GM19468 (cell line): ENCODE results near the gene DCAF4L1.

Source experiments
- ATAC-seq: cut with Tn5 transposase; IDR thresholded peaks from one replicate; pipeline ENCODE4 v1.9.1; 2021; ENCODE audit warnings: mild to moderate bottlenecking, moderate library complexity, moderate number of reproducible peaks; ENCODE audit not compliant: unreplicated experiment; ENCODE audit errors: extremely low read depth

DCAF4L1 gene

GRCh38 chr4:41981456-41981855 is at the start of gene DCAF4L1:
Gene DCAF4L1 (plus strand): TSS chr4:41981756. CDS start chr4:41981793, 37 bp downstream.
- ATAC-seq = no peak

DNA sequence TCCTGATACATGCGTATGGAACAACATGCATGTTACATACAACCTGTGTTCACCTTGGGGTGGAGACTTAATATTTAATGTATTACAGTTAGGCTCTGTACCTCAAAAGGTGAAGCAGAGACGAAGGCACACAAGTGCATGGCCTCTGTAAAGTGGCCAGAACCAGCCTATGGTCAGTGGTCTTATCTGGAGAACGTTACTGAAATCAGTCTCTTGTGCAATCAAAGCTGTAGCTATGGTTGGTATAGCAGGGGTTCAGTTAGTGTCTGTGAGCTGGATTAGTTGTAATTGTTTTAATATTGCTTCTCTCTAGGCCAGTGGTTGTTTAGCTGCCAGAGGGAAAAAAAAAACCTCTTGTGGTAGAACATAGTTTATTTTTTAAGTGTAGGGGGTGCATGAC is 48.6 kb upstream of the DCAF4L1 start:
- no peak for ATAC-seq

DNA sequence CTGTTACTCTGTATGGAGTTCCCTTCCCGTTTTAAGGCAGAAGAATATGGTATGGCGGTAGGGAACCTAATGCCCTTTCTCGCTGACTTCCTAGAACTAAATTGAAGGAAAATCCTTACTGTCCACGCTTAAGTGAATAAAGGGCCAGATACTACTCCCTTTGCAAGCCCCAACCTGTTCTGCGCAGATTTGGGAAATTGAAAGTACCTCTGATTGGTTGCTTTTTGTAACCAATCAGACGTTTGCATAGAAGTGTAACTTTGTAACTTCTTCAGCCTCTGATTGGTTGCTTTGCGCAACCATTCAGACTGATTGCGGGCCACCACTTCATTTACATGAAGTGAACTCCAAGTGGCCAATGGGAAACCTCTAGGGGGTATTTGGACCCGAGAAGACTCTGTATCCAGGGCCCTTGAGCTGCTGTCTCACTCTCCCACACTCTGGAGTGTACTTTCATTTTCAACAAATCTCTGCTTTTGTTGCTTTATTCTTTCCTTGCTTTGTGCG is 47.5 kb upstream of the DCAF4L1 start:
- no peak for ATAC-seq

DNA sequence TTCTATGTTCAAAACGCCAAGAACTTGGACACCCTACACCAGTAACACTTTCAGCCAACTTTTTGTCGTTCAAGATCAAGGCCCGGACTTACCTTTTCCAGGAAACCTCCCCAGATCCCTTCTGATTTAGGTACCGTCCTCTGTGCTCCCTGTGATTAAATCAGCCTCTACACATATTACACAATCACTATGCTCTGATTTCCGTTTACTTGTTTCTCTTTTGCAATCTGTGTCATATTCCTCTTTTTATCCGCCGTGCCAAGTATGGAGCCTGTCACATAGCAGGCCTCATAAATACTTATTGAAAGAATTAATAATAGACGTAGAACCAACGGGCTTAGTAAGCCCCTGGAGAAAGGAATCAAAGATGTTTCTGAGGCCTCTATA is 47.0 kb upstream of the DCAF4L1 start:
- no peak for ATAC-seq

DNA sequence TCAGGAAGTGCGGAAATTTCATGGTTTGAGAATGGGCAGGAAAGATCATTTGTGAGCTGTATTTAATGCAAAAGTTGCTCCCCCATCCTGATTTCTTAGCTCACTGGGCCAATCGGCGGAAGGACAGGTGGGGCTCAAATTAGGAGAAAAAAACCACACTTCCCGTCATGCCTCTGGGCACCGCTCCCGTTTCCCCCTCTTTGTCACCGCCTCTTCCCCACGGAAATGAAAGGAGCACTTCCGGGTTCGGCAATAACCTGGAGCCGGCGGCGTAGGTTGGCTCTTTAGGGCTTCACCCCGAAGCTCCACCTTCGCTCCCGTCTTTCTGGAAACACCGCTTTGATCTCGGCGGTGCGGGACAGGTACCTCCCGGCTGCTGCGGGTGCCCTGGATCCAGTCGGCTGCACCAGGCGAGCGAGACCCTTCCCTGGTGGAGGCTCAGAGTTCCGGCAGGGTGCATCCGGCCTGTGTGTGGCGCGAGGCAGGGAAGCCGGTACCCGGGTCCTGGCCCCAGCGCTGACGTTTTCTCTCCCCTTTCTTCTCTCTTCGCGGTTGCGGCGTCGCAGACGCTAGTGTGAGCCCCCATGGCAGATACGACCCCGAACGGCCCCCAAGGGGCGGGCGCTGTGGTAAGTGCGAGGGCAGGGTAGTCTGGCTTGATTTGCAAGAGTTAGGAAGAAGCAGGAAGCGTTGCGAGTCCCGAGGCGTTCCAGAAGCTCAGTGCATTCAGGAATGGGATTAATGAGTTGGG is 46.5 kb upstream of the DCAF4L1 start, which contains the start of gene TMEM33:
TMEM33 (plus strand) TSS at position 529 of the 751 bp plus-strand sequence; CDS start at position 585, 56 bp downstream.
- ATAC-seq = peak; percentile 80

DNA sequence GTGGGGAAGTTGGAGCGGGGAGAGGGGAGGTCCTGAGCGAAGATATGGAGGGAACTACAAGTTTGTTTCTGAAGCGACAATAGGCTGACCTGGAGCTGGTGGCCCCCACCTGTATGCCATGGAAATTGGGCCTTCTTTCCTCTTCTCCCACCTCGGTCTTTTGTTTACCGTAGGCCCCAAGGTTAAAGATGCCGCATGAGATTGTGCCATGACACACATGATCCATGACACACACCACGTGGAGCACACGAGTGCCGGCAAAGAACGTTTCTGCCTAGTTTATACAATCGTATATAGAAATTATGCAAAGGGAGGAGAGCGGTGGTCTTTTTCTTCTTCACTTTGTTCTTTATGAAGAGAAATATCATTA is 45.9 kb upstream of the DCAF4L1 start:
- no peak for ATAC-seq

DNA sequence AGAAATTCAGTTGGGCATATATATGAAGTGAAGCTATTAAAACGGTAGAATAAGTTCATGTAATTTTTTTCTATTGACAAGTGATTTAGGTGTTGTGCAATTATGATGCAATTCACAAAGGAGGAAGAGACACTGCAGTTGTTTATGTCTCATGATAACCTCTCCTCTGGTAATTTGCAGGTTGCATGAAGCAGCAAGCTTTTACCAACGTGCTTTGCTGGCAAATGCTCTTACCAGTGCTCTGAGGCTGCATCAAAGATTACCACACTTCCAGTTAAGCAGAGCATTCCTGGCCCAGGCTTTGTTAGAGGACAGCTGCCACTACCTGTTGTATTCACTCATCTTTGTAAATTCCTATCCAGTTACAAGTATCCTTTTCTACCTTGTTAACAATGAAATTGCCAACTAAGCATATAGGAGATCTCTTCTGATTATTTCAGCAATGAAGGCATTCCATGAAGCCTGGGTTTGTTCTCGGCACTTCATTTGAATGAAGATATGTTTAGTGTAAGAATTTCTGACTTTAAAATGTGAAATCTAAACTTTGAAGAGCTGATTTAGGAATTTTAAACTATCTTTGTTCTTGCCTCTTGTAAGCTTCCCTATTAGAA is 42.4 kb upstream of the DCAF4L1 start:
- no peak for ATAC-seq

DNA sequence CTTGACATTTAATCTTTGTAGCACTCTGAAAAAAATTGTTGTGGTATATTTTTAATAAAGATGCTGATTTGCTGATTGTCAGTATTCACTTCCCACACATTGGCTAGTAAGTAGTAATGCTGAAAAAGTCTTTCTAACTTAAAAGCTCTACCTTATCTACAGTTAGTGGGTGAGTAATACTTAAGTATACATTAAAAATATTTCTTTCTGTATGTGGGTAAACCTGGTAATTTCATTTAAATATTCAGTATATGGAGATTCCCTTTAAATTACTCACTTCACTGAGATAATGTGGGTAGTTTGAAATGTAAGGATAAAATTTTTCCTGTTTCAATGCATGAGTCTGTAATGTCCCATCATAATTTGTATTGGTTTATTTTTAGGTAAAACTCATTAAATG is 40.7 kb upstream of the DCAF4L1 start:
- ATAC-seq = no peak

- no peak for ATAC-seq
Measured at GRCh38 chr4:41943506-41943905, 38.0 kb upstream of the DCAF4L1 start.

DNA sequence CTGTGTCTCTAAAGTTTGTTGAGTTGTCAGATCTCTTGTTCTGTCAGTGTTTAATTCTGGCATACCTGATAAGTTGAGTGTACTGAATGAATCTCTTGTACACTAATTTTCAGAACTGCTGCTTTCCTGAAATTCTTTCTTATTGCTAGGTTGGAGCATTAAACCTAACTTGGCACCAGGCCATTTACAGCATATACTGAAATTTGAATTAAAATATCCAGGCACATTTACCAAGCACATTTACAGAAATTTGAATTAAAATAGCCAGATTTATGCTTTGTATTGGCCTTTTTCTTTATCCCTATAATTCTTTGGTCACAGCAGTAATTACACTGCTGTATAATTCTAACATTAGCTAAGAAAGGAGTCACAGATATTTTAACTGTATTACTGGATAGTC is 37.5 kb upstream of the DCAF4L1 start:
- no peak for ATAC-seq

DNA sequence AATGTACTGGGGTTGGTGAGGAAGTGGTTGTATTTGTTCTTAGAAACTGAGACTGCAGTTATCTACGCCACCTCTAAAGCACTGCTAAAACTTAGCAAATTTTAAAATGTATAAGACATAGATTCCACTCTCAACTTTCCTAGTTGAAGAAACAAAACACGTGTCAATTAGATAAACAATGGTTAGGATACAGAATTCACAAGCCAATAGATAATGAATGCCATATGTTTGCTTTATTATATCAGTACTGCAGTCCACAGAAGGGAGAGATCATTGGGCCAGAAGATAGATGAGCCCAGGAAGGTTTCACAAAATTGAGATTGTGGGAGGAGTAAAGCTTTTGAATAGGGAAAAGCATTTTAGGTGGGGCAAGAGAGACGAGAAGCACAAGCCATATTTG is 32.0 kb upstream of the DCAF4L1 start:
- ATAC-seq = no peak

- ATAC-seq = no peak
Measured at GRCh38 chr4:41957634-41958033, 23.9 kb upstream of the DCAF4L1 start.

- ATAC-seq = no peak
Measured at GRCh38 chr4:41963105-41963504, 18.5 kb upstream of the DCAF4L1 start.

DNA sequence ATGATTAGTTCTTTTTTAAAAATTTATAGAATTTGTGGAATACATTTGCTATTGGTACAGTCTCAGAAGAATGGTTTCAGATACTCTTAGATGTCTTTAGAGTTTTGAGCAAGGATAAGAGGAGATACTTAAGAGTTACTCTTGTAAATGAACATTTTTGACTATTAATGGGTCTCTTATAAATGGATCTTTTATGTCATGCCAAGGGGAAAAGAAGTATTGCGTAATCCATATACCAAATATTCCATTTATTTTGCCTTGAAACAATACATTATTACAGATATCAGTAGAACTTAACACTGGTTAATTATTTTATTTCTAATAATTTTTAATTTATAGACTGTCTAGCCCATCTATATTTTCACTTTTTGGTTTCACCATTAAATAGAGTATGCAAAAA is 17.2 kb upstream of the DCAF4L1 start:
- no peak for ATAC-seq

- ATAC-seq = no peak
Measured at GRCh38 chr4:41967392-41967791, 14.2 kb upstream of the DCAF4L1 start.

GRCh38 chr4:41969671-41970070 is 11.9 kb upstream of the DCAF4L1 start:
- ATAC-seq = no peak

DNA sequence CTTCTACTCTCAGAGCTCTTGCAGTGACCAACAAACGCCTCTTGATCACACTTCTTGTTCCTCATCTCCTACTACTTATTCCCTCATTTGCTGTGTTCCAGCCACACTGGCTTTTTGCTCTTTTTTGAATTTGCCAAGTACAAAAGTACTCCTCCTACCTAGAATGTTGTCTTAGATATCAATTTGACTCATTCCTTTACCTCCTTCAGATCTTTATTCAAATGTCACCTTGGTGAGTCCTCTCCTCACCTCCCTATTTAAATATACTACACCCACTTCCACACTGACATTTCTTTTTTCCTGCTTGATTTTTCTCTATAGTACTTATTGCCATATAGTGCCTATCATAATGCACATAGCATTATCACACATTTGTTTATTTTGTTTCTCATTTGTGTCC is 6.2 kb upstream of the DCAF4L1 start:
- ATAC-seq = no peak

GRCh38 chr4:41976775-41977516 is 4.6 kb upstream of the DCAF4L1 start:
- no peak for ATAC-seq

DNA sequence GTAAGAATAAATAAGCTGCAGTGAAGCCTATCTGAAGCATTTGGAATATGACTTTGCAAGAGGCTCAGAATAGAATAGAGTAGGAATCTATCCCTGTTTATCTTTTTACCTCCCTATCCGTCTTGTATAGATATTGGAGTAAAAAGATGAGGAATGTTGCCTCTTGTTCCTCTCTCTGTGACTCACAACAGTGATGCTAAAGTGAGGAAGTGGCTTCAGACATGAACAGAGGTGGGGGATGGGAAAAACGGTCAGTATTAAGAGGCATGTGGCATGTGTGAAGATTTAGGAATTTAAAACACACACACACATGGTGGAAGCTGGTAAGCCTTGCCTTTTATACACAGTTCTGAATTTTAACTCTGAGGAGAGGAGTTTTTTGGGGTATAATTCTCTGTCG is 3.8 kb upstream of the DCAF4L1 start:
- ATAC-seq = no peak

DNA sequence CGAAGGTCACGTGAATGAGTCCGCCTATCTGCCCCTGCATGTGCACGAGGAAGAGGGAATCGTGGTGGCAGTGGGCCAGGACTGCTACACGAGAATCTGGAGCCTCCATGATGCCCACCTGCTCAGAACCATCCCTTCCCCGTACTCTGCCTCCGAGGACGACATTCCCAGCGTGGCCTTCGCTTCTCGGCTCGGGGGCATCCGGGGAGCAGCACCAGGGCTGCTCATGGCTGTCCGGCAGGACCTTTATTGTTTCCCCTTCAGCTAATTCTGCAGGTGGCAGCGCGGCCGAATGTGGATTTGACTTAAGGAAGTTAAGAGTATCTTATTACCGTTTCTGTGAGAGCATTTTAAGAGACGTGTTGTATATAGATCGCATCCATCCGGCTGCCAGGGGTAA is 1.2 kb downstream of the DCAF4L1 start:
- no peak for ATAC-seq

- no peak for ATAC-seq
Measured at GRCh38 chr4:41985151-41985550, 3.6 kb downstream of the DCAF4L1 start.
